GM12891 (cell line): Measurements from ENCODE around the gene ZC3H13.

Experiments used
- POLR2A ChIP-seq: IDR thresholded peaks from 2 replicates; pipeline ENCODE4 v1.6.1; 2011; ENCODE audit warnings: low read depth, low read length, control low read depth
- SPI1 ChIP-seq: IDR thresholded peaks from 2 replicates; pipeline ENCODE4 v1.6.1; 2011; ENCODE audit warnings: low read depth, low read length, control low read depth

DNA sequence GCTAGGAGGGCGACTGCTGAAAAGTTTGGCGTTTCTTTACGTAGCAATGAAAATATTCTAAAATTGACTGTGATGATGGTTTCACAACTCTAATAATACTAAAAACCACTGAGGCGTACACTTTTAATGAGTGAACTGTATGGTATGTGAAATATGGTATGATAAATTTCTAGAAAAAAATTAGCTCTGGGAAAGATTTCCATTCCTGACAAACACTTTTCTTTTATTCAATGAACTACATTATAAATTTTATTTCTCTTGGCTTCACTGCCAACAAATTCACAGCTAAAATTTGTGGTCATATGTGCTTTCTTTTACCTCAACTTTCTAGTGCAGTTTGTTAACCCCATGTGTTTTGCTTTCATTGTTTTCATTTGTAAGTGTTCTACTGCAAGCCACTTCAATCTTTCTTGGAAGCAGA, 11.1 kb downstream of the ZC3H13 start:
- TF ChIP-seq SPI1 (no peak), POLR2A (no peak)
